ENCODE measurements around the gene TWNK.

TWNK gene

GRCh38 chr10:100979791-100980272, 7.5 kb upstream of the TWNK start (continued):
- TF ChIP-seq ZNF518A (tag by site-specific recombination; conservative IDR thresholded peaks at IDR 0.05; ENCODE audit: low read depth) (no peak), YY2 (tag by site-specific recombination; IDR thresholded peaks at IDR 0.05) (no peak), ZNF292 (tag by site-specific recombination; IDR thresholded peaks at IDR 0.05; ENCODE audit: borderline replicate concordance, low read depth) (no peak), ZNF548 (tag by site-specific recombination; IDR thresholded peaks at IDR 0.05) (no peak), ZNF19 (tag by site-specific recombination; IDR thresholded peaks at IDR 0.05; ENCODE audit: low read depth) (no peak), ZNF544 (tag by site-specific recombination; IDR thresholded peaks at IDR 0.05) (no peak), ZFP3 (tag by site-specific recombination; IDR thresholded peaks at IDR 0.05; ENCODE audit: low read depth) (no peak), HOXC10 (CRISPR knock-in tag; IDR thresholded peaks at IDR 0.05) (no peak), ZNF214 (tag by site-specific recombination; IDR thresholded peaks at IDR 0.05; ENCODE audit: borderline replicate concordance) (no peak), SP3 (tag by site-specific recombination; IDR thresholded peaks at IDR 0.05) (no peak), ZNF140 (tag by site-specific recombination; IDR thresholded peaks at IDR 0.05) (no peak)

- H3K36me3 ChIP-seq (ENCODE audit: control insufficient read depth in 2 of 2, insufficient read depth in 1 of 2, low read length in 2 of 2) = peaks cover 4 to 73% of the 10 kb centered on the region in 2 experiments
- no peak for TF ChIP-seq ZNF600 (tag by site-specific recombination; IDR thresholded peaks at IDR 0.05)
- TF ChIP-seq HOXC10 (CRISPR knock-in tag; IDR thresholded peaks at IDR 0.05) = no peak
- TF ChIP-seq ZNF398 (tag by site-specific recombination; IDR thresholded peaks at IDR 0.05) = no peak
- TF ChIP-seq ZNF514 (tag by site-specific recombination; IDR thresholded peaks at IDR 0.05) = no peak
- no peak for TF ChIP-seq SP7 (tag by site-specific recombination; IDR thresholded peaks at IDR 0.05)
- TF ChIP-seq ZNF629 (tag by site-specific recombination; IDR thresholded peaks at IDR 0.05) = no peak
- TF ChIP-seq ZNF561 (tag by site-specific recombination; IDR thresholded peaks at IDR 0.05; ENCODE audit: borderline replicate concordance) = no peak
- TF ChIP-seq BCL11B (tag by site-specific recombination; IDR thresholded peaks at IDR 0.05; ENCODE audit: low read depth) = no peak
- TF ChIP-seq ZNF175 (tag by site-specific recombination; IDR thresholded peaks at IDR 0.05) = no peak
- H3K4me3 ChIP-seq (ENCODE audit: low read depth, low read length) = no peak overlapping the region
- no peak overlapping the region for H3K27ac ChIP-seq (ENCODE audit: extremely low read depth, low read depth, low read length)
- no peaks in the 10 kb centered on the region for H3K9me3 ChIP-seq (ENCODE audit: control insufficient read depth, insufficient read depth, low read depth, low read length)
- ChIA-PET CTCF (no interaction called here), POLR2A (interaction anchor here (0.6 kb wide), 1 partner anchor 445 kb away, joined by 3 read pairs; the partner anchor contains the start of gene HIF1AN)
- no peaks in the 10 kb centered on the region for H3K4me1 ChIP-seq (ENCODE audit: control insufficient read depth, insufficient read depth, low read length)
Measured at GRCh38 chr10:100980311-100980710, 7.0 kb upstream of the TWNK start.
